Stimulated activated naive CD4-positive, alpha-beta T cell treated with Interleukin-2 at 50 U/mL for 16 hours (primary cell): Measurements from ENCODE around the gene BTBD6.

ENCODE experiments used
- DNase-seq: peaks from one replicate; lab custom pipeline; 2025; lab: John Stamatoyannopoulos, UW

BTBD6 gene

GRCh38 chr14:105211086-105211757, 37.1 kb upstream of the BTBD6 start:
- DNase-seq: no peak

GRCh38 chr14:105211758-105212089, 36.6 kb upstream of the BTBD6 start:
- DNase-seq: no peak

- no peak for DNase-seq
These were observed 35.6 kb upstream of the BTBD6 start for GRCh38 chr14:105212541-105213300.

GRCh38 chr14:105213361-105213760, 35.0 kb upstream of the BTBD6 start:
- no peak for DNase-seq

- DNase-seq: no peak
These were observed 33.9 kb upstream of the BTBD6 start for GRCh38 chr14:105214324-105214915.

GRCh38 chr14:105215602-105216001, 32.7 kb upstream of the BTBD6 start:
- DNase-seq: no peak

GRCh38 chr14:105216490-105217247, 31.7 kb upstream of the BTBD6 start:
- DNase-seq: no peak

GRCh38 chr14:105217774-105218173, 30.6 kb upstream of the BTBD6 start:
- DNase-seq: no peak

GRCh38 chr14:105218611-105219010, 29.7 kb upstream of the BTBD6 start:
- no peak for DNase-seq

GRCh38 chr14:105219043-105219612, 29.2 kb upstream of the BTBD6 start:
- DNase-seq: no peak

- no peak for DNase-seq
These were observed 28.6 kb upstream of the BTBD6 start for GRCh38 chr14:105219753-105220152.

- DNase-seq: no peak
These were observed 27.4 kb upstream of the BTBD6 start for GRCh38 chr14:105220699-105221597.

GRCh38 chr14:105221598-105222178, 26.6 kb upstream of the BTBD6 start:
- DNase-seq: no peak

GRCh38 chr14:105223260-105223659, 25.1 kb upstream of the BTBD6 start:
- no peak for DNase-seq

- DNase-seq: no peak
These were observed 24.4 kb upstream of the BTBD6 start for GRCh38 chr14:105223770-105224544.

- DNase-seq: no peak
These were observed 23.3 kb upstream of the BTBD6 start for GRCh38 chr14:105224845-105225570.

GRCh38 chr14:105226198-105226597, 22.1 kb upstream of the BTBD6 start:
- DNase-seq: no peak

- no peak for DNase-seq
These were observed 21.0 kb upstream of the BTBD6 start for GRCh38 chr14:105227346-105227745.

- DNase-seq: no peak
These were observed 19.8 kb upstream of the BTBD6 start for GRCh38 chr14:105228562-105228961.
